GM12875 (cell line): ENCODE measurements around the gene MORF4L1.
"Not testable (repeated sequence)": the region's sequence is repeated elsewhere in the genome, so short reads cannot be mapped to it uniquely, and the experiment has no call there.

Source experiments
- H3K4me3 ChIP-seq: one replicate; pipeline ENCODE4 v1.5.1; 2011; ENCODE audit warnings: low read depth, low read length, control low read depth
- TF ChIP-seq, protein P1 (sequence below): IDR thresholded peaks from 2 replicates; pipeline ENCODE4 v1.5.1; 2011; ENCODE audit warnings: low read depth, mild to moderate bottlenecking, control low read depth, inconsistent platforms, low read length, moderate library complexity, borderline replicate concordance; ENCODE audit not compliant: insufficient read depth

Gene MORF4L1

DNA sequence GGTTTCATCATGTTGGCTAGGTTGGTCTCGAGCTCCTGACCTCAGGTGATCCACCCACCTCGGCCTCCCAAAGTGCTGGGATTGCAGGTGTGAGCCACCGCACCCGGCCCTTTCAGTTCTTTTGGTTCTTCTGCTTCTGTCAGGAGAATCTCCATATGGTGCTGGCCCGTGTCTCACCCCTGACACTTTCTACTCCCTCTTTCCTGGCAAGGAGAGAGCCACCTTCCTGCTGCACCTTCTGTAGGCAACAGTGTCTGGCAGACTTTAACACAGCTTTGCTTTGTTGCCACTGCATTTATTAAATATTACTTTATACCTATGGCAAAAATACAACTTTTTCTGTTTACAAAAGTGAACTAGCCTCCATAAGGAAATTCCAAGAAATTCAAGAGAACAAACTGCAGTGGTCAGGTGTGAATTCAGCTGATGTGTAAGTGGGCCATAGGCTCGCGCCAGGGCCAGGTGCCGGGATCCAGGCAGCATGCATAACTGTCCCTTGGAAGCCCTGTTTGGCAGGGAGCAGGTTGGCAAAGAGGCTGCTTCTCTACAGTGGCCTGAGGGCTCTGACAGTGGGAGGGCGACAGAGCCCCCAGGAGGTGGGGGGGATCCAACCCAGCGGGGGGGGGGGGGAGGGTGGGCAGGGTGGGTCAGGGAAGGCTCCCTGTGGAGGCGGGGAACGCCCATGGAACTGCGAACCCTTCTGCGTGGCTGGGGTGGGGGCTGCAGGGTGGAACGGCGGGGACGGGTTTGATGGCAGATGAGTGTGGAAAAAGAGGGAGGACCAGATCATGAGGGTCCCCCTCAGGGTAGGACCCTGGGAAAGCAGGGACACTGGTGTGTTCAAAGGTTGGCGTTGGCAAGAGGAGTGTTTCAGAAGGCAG is 51.0 kb downstream of the MORF4L1 start:
- TF ChIP-seq, protein P1, sequence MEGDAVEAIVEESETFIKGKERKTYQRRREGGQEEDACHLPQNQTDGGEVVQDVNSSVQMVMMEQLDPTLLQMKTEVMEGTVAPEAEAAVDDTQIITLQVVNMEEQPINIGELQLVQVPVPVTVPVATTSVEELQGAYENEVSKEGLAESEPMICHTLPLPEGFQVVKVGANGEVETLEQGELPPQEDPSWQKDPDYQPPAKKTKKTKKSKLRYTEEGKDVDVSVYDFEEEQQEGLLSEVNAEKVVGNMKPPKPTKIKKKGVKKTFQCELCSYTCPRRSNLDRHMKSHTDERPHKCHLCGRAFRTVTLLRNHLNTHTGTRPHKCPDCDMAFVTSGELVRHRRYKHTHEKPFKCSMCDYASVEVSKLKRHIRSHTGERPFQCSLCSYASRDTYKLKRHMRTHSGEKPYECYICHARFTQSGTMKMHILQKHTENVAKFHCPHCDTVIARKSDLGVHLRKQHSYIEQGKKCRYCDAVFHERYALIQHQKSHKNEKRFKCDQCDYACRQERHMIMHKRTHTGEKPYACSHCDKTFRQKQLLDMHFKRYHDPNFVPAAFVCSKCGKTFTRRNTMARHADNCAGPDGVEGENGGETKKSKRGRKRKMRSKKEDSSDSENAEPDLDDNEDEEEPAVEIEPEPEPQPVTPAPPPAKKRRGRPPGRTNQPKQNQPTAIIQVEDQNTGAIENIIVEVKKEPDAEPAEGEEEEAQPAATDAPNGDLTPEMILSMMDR = no peak

DNA sequence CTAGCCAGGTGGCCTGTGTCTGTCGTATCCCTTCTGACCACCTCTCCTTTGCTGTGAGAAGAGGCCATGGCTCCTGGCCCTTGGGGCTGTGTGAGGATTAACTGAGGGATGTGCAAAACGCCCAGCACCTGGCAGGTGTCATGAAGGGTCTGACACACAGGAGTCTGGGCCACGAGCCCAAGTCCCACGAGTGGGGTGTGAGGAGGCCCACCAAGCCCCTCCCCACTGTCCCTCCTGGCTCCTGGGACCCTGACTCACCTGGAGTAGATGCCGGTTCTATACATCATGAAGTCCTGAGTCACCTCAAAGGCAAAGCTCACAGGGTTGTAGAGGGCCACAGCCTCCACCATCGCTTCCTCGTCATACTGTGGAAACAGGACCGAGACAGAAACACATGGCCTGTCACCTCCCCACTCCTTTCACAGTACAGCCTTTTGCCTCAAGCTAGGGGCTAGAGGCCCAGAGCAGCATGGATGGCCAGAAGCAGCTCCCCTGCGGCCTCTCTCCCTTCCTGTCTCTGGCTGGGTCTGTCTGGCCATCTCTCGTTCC is 52.5 kb downstream of the MORF4L1 start:
- H3K4me3 ChIP-seq = no peak overlapping the region
- TF ChIP-seq, protein P1 = no peak

More for the DNA sequence above, 51.0 kb downstream of the MORF4L1 start:
- H3K4me3 ChIP-seq = no peak overlapping the region

DNA sequence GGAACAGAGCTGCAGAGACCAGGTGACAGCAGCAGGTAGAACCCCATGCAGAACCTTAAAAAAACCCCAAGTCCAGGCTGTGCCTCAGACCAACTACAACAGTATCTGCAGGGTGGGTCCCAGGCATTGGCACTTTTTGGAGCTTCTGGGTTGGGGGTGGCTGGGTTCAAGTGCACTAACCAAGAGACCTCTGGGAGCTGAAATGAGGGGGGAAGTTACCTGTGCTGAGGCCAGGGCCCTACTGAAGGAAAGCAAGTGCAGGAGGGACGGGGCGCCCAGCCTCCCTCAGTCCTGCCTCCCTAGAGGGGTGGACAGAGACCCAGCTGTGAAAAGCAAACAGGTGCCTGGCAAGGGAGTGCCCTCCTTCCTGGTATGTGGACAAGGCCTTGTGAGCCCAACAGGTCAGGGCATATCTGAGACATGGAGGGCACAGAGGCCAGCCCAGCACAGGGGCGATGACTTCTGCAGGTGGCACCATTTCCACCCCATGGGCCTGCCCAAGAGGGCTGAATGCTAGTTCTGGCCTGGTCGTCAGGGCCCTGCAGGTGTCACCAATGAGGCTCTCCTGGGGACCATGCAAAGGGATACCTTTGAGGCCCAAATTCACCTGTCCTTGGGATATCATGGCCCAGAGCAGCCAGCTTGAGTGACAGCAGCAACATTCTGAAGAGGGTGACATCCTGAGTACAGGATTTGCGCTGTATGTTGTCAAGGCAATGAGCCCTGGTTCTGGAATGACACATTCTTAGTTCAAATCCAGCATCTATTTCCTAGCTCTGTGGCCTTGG is 53.5 kb downstream of the MORF4L1 start:
- H3K4me3 ChIP-seq = no peak overlapping the region
- TF ChIP-seq, protein P1 = no peak

DNA sequence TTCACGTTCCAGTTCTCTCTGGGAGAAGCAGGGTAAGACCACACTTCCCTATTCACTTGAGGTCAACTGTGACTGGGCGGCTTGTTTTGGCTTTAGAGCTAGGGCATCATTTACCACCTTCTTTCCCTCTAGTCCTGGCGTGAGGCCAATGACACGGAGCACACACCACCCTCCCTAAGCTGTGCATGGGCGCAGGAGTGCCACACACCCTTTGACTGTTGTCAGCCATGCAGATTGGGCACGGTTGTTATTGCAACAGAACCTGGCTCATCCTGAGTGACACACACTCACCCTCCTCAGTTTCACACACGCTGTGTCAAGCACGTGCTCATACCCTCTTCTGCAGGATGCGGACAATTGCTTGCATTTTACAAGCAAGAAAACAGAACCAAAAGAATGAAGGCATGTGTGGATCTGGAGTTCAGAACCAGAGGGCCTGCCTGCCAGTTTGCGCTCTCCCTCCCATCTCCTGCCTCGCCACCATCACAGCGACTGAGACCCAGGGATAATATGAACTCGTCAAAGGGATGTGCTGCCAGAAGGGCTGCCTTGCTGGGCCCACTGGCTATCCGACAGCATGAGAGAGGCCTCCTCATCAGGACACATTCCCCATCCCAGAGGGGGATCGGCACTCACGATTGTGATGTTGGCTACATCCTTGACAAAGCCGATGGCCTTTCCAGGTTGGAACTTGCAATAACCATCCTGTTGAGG is 54.5 kb downstream of the MORF4L1 start:
- H3K4me3 ChIP-seq = no peak overlapping the region
- TF ChIP-seq, protein P1 = no peak

DNA sequence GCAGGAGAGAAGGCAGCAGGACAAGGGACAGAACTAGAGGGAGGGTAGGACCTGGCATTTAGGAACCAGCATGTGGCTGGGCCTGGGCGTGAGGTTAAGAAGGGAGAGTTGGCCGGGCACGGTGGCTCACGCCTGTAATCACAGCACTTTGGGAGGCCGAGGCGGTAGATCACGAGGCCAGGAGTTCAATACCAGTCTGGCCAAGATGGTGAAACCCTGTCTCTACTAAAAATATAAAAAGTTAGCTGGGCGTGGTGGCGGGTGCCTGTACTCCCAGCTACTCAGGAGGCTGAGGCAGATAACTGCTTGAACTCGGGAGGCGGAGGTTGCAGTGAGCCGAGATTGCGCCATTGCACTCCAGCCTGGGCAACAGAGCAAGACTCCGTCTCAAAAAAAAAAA is 55.5 kb downstream of the MORF4L1 start:
- H3K4me3 ChIP-seq = not testable (repeated sequence)

DNA sequence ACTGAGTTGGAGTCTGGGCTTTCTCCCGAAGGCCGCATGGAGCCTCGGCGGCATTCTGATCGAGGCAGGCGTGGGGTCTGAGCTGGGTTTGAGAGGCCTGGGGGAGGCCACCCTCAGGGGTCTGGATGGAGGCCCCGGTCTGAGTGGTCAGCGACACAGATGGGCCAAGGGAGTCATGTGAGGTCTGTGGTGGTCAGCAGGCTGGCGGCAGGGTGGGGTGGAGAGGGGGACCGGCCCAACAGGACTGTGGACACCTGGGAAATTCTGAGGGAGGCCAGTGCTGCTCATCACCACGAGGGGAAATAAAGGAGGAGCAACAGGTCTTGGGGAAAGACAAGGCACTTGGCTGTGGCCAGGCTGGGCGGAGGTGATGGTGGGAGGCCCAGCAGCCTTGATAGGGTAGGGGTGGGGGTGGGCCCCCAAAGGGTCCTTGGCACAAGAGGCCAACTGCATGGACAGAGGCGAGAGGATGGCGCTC is 56.0 kb downstream of the MORF4L1 start:
- TF ChIP-seq, protein P1 = no peak
- H3K4me3 ChIP-seq = no peak overlapping the region
